Ecto neural progenitor cell (in vitro differentiated cells): Measurements from ENCODE around the gene TIE1.
"Not testable (repeated sequence)": the region's sequence is repeated elsewhere in the genome, so short reads cannot be mapped to it uniquely, and the experiment has no call there.

Experiments
- DNase-seq: peaks from one replicate; pipeline ENCODE4 v3.0.0-alpha.2; 2018; ENCODE audit warnings: low spot score

Gene TIE1

GRCh38 chr1:43363283-43363934 lies 62.6 kb downstream of the TIE1 start:
- no peak for DNase-seq

GRCh38 chr1:43363935-43364525 lies 63.2 kb downstream of the TIE1 start:
- DNase-seq = no peak

- no peak for DNase-seq
These were observed 64.9 kb downstream of the TIE1 start for GRCh38 chr1:43365678-43366077.

- peak; percentile 58 for DNase-seq
These were observed 65.4 kb downstream of the TIE1 start for GRCh38 chr1:43366179-43366578.

- DNase-seq = no peak
These were observed 65.8 kb downstream of the TIE1 start for GRCh38 chr1:43366601-43367025.

- peak; percentile 63 for DNase-seq
These were observed 66.5 kb downstream of the TIE1 start for GRCh38 chr1:43367026-43367903.

- peak; percentile 95 for DNase-seq
These were observed 67.3 kb downstream of the TIE1 start, which contains the start of gene ELOVL1 for GRCh38 chr1:43367904-43368645. Gene ELOVL1 (minus strand): TSS chr1:43368011. CDS start chr1:43365609, 2,402 bp downstream.

- no peak for DNase-seq
These were observed 67.9 kb downstream of the TIE1 start for GRCh38 chr1:43368646-43369020.

- not testable (repeated sequence) for DNase-seq
These were observed 69.0 kb downstream of the TIE1 start for GRCh38 chr1:43369779-43370178.

GRCh38 chr1:43370564-43370963 lies 69.8 kb downstream of the TIE1 start:
- no peak for DNase-seq

- no peak for DNase-seq
These were observed 71.4 kb downstream of the TIE1 start for GRCh38 chr1:43372172-43372571.
